GM23248 (cell line): ENCODE measurements around the gene RPS27. TPM values are rescaled to one million over a fixed set of nuclear protein-coding genes. Genes with fewer than 3 reads are reported as not detected.
"Not testable (repeated sequence)": the region's sequence is repeated elsewhere in the genome, so short reads cannot be mapped to it uniquely, and the experiment has no call there.

Experiments
- DNase-seq: peaks from one replicate; pipeline ENCODE4 v3.0.0-alpha.2; 2015
- H2AFZ ChIP-seq: fragments of 200-600 bp; sonication (generic); 2 replicates; pipeline ENCODE4 v1.6.1; 2016; ENCODE audit warnings: antibody characterized with exemption
- H3F3A ChIP-seq: fragments of 200-600 bp; sonication (generic); 2 replicates; pipeline ENCODE4 v1.6.1; 2016; ENCODE audit warnings: mild to moderate bottlenecking, antibody characterized with exemption, mixed run types; ENCODE audit not compliant: insufficient read depth
- H3K27ac ChIP-seq: fragments of 200-600 bp; sonication (generic); 2 replicates; pipeline ENCODE4 v1.5.1; 2016; ENCODE audit warnings: mild to moderate bottlenecking
- H3K27me3 ChIP-seq: fragments of 200-600 bp; sonication (generic); replicated peaks from 2 replicates; pipeline ENCODE4 v1.6.1; 2016; ENCODE audit warnings: mild to moderate bottlenecking; ENCODE audit not compliant: insufficient read depth
- H3K36me3 ChIP-seq: fragments of 200-600 bp; sonication (generic); 2 replicates; pipeline ENCODE4 v1.6.1; 2016; ENCODE audit warnings: low read depth, mild to moderate bottlenecking
- H3K4me1 ChIP-seq: fragments of 200-600 bp; sonication (generic); 2 replicates; pipeline ENCODE4 v1.6.1; 2016; ENCODE audit warnings: mild to moderate bottlenecking; ENCODE audit not compliant: insufficient read depth
- H3K4me2 ChIP-seq: fragments of 200-600 bp; sonication (generic); one replicate; pipeline ENCODE4 v1.6.1; 2016; ENCODE audit warnings: mild to moderate bottlenecking; ENCODE audit not compliant: unreplicated experiment
- H3K4me3 ChIP-seq: fragments of 200-600 bp; sonication (generic); 2 replicates; pipeline ENCODE4 v1.5.1; 2016; ENCODE audit warnings: mild to moderate bottlenecking
- H3K79me2 ChIP-seq: fragments of 200-600 bp; sonication (generic); 2 replicates; pipeline ENCODE4 v1.6.1; 2016; ENCODE audit warnings: mild to moderate bottlenecking; ENCODE audit not compliant: insufficient read depth
- H3K9ac ChIP-seq: fragments of 200-600 bp; sonication (generic); 2 replicates; pipeline ENCODE4 v1.6.1; 2016; ENCODE audit warnings: mild to moderate bottlenecking
- H3K9me2 ChIP-seq: fragments of 200-600 bp; sonication (generic); 2 replicates; pipeline ENCODE4 v1.6.1; 2016; ENCODE audit warnings: mixed run types, mild to moderate bottlenecking, moderate library complexity; ENCODE audit not compliant: insufficient read depth
- H3K9me3 ChIP-seq: fragments of 200-600 bp; sonication (generic); one replicate; pipeline ENCODE4 v1.6.1; 2017; ENCODE audit warnings: low read depth
- H4K20me1 ChIP-seq: fragments of 200-600 bp; sonication (generic); 2 replicates; pipeline ENCODE4 v1.6.0; 2016; ENCODE audit not compliant: insufficient read depth
- EZH2 ChIP-seq: fragments of 200-600 bp; sonication (generic); IDR thresholded peaks from 2 replicates; pipeline ENCODE4 v1.6.1; 2018; ENCODE audit warnings: antibody characterized with exemption, mild to moderate bottlenecking; ENCODE audit not compliant: insufficient read depth, poor library complexity, severe bottlenecking
- EZH2phosphoT487 ChIP-seq: fragments of 200-600 bp; sonication (generic); IDR thresholded peaks from 2 replicates; pipeline ENCODE4 v1.6.1; 2018; ENCODE audit warnings: antibody characterized with exemption, moderate library complexity, mild to moderate bottlenecking, low read depth; ENCODE audit not compliant: insufficient read depth
- WGBS, 2 experiments: methylation state at CpG; one replicate each; pipeline ENCODE4 v1.1.6; 2015 to 2017; ENCODE audit warnings: low lambda C conversion rate in 2 of 2, low coverage in 1 of 2; ENCODE audit errors: missing lambda C conversion rate in 2 of 2; 5-methylcytosine and 5-hydroxymethylcytosine counted together
- in situ Hi-C: fragments of 300-500 bp; cut with MboI; formaldehyde crosslinking; loops from 2 replicates; pipeline ENCODE4 v1.15.0; 2020
- polyA plus RNA-seq: library from polyadenylated mRNA; unstranded; fragments of >200 nt; fragmentation: Nextera tagmentation; extraction: Ambion mirVana; gene quantifications from 2 replicates; pipeline ENCODE4 v1.2.1, GENCODE V29; 2016
- total RNA-seq: library from RNA; depleted of rRNA; stranded (reverse); fragments of >200 nt; shearing (Covaris generic); gene quantifications from 2 replicates; pipeline ENCODE4 v1.2.3, GENCODE V29; 2014

The RPS27 gene
- total and polyA plus RNA-seq, 2 experiments from 2014 or later, result 1,144 to 1,552 TPM

GRCh38 chr1:154000420-154000819, 9.9 kb downstream of the RPS27 start:
- no peak overlapping the region for H3K9ac ChIP-seq
- no peaks in the 10 kb centered on the region for H3K79me2 ChIP-seq
- no peak for DNase-seq
- 33 to 34% methylated on average over 4 of the region's 4 CpGs for WGBS, 2 experiments
- H3K27me3 ChIP-seq, result no peaks in the 10 kb centered on the region
- H2AFZ ChIP-seq, result no peak overlapping the region
- H3K9me2 ChIP-seq, result no peaks in the 10 kb centered on the region
- H3K4me2 ChIP-seq, result no peak overlapping the region
- H3K4me3 ChIP-seq, result no peak overlapping the region
- no peaks in the 10 kb centered on the region for H3K9me3 ChIP-seq
- H3F3A ChIP-seq, result peaks cover 4% of the 10 kb centered on the region; the same call in 1 of the 2 replicates
- no peaks in the 10 kb centered on the region for H3K4me1 ChIP-seq
- no peaks in the 10 kb centered on the region for H3K36me3 ChIP-seq
- no peaks in the 10 kb centered on the region for H4K20me1 ChIP-seq
- no peak for TF ChIP-seq EZH2phosphoT487
- no peak overlapping the region for H3K27ac ChIP-seq
- in situ Hi-C loops, result no loop called here

- no peaks in the 10 kb centered on the region for H3K79me2 ChIP-seq
- in situ Hi-C loops, result no loop called here
- H3K9me2 ChIP-seq, result no peaks in the 10 kb centered on the region
- no peaks in the 10 kb centered on the region for H4K20me1 ChIP-seq
- no peaks in the 10 kb centered on the region for H3K9me3 ChIP-seq
- no peaks in the 10 kb centered on the region for H3K27me3 ChIP-seq
- peaks cover 9% of the 10 kb centered on the region for H3K4me1 ChIP-seq
- no peak overlapping the region for H2AFZ ChIP-seq
- DNase-seq, result peak; percentile 61
- H3F3A ChIP-seq, result no peaks in the 10 kb centered on the region
- H3K27ac ChIP-seq, result peak overlapping the region; percentile 40; the same call in 1 of the 2 replicates
- H3K4me2 ChIP-seq, result no peak overlapping the region
- H3K36me3 ChIP-seq, result no peaks in the 10 kb centered on the region
- TF ChIP-seq EZH2phosphoT487, result no peak
- TF ChIP-seq EZH2, result no peak
- H3K9ac ChIP-seq, result no peak overlapping the region
- H3K4me3 ChIP-seq, result no peak overlapping the region
- WGBS, 2 experiments, result 99 to 100% methylated on average over 3 of the region's 3 CpGs
These were observed 15.6 kb downstream of the RPS27 start for GRCh38 chr1:154006136-154006535.

DNA sequence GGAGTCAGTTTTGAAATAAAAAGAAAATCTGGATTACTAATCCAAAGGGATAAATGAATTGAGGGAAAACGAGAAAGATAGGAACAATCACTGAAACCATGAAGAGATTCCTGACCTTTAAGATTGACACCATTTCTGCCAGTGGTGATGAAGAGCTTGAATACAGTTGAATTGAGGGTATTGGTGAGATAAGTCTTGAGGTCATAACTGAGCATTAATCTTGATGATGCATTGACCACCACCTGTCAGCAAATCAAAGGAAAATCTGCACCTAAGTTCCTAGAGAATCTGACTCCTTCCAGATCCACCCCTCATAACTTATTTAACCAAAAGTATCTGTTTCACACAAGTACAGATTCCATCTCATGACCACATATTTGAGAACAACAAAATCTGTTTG, 21.6 kb downstream of the RPS27 start:
- DNase-seq, result no peak
- in situ Hi-C loops, result no loop called here
- 83 to 91% methylated on average over 1 of the region's 1 CpG for whole genome bisulfite sequencing, 2 experiments
- H3K9me2 ChIP-seq, result no peaks in the 10 kb centered on the region
- H3K4me3 ChIP-seq, result no peak overlapping the region
- no peak overlapping the region for H3K27ac ChIP-seq
- H3K4me2 ChIP-seq, result no peak overlapping the region
- H4K20me1 ChIP-seq, result no peaks in the 10 kb centered on the region
- no peak overlapping the region for H3K9ac ChIP-seq
- H3F3A ChIP-seq, result no peaks in the 10 kb centered on the region
- no peak overlapping the region for H2AFZ ChIP-seq
- no peaks in the 10 kb centered on the region for H3K79me2 ChIP-seq
- H3K27me3 ChIP-seq, result no peaks in the 10 kb centered on the region
- H3K4me1 ChIP-seq, result peaks cover 9% of the 10 kb centered on the region; the same call in 1 of the 2 replicates
- TF ChIP-seq EZH2 (no peak), EZH2phosphoT487 (no peak)
- H3K36me3 ChIP-seq, result no peaks in the 10 kb centered on the region
- no peaks in the 10 kb centered on the region for H3K9me3 ChIP-seq

DNA sequence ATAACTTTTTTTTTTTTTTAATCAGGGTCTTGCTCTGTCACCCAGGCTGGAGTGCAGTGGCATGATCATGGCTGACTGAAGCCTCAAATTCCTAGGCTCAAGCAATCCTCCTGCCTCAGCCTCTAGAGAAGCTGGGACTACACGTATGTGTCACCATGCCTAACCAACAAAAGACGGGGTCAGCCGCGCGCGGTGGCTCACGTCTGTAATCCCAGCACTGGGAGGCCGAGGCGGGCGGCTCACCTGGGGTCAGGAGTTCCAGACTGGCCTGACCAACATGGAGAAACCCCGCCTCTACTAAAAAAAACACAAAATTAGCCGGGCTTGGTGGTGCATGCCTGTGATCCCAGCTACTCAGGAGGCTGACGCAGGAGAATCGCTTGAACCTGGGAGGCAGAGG, 22.0 kb downstream of the RPS27 start:
- H3K27ac ChIP-seq, in situ Hi-C loops, H3K36me3 ChIP-seq, H3K4me3 ChIP-seq, DNase-seq, H3F3A ChIP-seq, H3K4me1 ChIP-seq, H3K79me2 ChIP-seq, H3K4me2 ChIP-seq, H2AFZ ChIP-seq, H3K27me3 ChIP-seq, H3K9ac ChIP-seq, H3K9me3 ChIP-seq, H3K9me2 ChIP-seq, H4K20me1 ChIP-seq: not testable (repeated sequence)
- WGBS, 2 experiments, result 96 to 100% methylated on average over 6 to 14 of the region's 14 CpGs
